GM19463 (cell line): Measurements from ENCODE around the gene F7.

ENCODE experiments used
- ATAC-seq: cut with Tn5 transposase; IDR thresholded peaks from one replicate; pipeline ENCODE4 v1.9.1; 2021; ENCODE audit warnings: mild to moderate bottlenecking, moderate library complexity; ENCODE audit not compliant: unreplicated experiment

The F7 gene

DNA sequence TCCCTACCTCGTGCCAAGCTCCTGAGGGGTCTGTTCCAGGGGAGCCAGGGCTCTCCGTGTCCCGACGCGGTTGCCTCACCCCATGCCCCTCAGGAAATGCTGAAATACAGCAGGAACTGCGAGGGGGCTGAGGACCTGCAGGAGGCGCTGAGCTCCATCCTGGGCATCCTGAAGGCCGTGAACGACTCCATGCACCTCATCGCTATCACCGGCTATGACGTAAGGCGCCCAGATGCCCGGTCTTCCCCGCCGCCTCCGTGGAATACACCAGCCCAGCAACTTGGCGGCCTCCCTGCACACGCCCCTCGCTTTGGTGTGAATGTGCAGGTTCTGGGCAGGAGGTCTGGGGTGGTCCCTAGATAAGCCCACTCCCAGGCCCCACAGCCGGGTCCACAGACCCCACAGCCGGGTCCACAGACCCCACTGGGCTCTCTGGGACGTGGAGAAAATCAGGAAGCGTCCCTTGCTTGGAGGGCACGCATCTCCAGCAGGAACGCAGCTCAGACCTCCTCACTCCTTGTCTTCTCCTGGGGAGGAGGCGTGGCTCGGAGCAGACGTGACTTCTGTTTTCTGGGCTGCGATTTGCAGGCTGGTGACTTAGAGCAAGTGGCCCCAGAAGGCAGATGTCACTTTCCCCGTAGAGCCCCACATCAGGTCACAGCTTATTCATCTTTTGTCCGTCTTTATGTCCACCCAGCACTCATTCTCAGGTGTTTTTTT lies 19.4 kb upstream of the F7 start:
- ATAC-seq, result no peak

DNA sequence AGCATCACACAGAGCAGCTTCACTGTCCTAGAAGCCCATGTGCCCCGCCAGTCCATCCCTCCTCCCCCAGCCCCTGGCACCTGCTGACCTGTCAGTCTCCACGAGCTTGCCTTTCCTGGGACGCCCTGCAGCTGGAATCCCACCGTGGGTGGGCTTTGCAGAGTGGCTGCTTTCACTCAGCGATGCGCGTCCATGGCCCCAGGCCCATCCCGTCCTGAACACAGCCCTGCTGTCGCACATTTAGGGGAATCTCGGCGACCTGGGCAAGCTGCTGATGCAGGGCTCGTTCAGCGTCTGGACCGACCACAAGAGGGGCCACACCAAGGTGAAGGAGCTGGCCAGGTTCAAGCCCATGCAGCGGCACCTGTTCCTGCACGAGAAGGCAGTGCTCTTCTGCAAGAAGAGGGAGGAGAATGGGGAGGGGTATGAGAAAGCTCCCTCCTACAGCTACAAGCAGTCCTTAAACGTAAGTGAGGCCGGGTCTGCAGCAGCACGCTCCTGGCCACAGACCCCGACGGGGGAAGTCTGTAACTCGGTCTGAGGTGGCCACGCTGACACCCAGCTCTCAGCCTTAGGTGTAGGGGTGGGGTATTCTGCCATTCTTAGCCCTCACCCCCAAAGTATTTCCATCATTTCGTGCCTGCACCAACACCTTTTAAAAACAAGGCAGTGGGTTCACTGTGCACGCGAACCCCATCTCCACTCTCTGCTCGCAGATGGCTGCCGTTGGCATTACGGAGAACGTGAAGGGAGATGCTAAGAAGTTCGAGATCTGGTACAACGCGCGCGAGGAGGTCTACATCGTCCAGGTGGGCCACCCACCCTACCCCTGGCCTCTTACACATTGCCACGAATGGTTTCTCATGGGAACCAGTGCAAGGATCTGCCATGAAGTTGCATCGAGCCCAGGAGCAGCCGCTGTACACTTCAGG lies 18.3 kb upstream of the F7 start:
- ATAC-seq, result no peak

DNA sequence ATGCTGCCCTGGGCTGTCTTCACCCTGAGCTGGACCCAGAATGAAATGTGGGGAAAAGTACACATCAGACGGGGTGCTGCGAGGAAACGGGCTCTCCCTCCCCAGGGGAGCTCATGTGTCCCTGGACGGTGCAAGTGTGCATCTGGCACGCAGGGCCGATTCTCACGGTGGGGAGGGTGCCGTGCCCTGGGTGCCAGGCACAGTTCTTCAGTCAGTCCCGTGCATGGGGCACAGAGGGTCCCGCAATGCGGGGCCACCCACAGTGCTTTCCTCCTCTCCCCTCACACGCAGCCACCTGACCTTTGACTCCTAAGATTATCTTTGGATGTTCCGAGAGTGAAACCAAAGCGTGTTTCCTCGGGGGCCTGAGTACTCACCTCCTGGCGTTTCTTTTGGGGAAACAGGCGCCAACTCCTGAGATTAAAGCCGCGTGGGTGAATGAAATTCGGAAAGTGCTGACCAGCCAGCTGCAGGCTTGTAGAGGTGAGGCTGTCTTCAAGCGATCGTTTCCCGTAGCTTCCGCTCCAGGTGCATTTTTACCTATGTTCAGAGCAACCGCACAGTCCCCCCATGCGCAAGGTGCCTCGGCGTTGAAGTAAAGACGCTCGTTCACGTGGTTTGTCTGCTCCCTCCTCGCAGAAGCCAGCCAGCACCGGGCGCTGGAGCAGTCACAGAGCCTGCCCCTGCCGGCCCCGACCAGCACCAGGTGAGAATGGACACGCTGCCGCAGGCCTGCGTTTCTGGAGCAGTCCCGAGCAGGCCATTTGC lies 17.5 kb upstream of the F7 start:
- no peak for ATAC-seq

DNA sequence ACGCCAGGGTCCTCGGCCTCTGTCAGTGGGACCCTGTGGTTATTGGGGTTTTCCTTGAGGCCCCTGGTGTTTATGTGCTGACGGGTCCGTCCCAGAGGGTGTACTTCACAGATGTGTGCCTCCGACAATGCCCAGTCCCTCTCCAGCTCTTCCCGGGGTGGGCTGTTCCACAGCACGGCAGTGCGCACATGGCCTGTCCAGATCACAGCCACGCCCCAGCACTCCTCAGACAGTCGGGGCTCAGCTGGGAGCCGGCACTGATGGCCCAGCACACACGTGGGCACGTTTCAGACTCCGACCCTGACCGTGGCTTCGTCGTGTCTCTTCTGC lies 16.9 kb upstream of the F7 start:
- no peak for ATAC-seq

DNA sequence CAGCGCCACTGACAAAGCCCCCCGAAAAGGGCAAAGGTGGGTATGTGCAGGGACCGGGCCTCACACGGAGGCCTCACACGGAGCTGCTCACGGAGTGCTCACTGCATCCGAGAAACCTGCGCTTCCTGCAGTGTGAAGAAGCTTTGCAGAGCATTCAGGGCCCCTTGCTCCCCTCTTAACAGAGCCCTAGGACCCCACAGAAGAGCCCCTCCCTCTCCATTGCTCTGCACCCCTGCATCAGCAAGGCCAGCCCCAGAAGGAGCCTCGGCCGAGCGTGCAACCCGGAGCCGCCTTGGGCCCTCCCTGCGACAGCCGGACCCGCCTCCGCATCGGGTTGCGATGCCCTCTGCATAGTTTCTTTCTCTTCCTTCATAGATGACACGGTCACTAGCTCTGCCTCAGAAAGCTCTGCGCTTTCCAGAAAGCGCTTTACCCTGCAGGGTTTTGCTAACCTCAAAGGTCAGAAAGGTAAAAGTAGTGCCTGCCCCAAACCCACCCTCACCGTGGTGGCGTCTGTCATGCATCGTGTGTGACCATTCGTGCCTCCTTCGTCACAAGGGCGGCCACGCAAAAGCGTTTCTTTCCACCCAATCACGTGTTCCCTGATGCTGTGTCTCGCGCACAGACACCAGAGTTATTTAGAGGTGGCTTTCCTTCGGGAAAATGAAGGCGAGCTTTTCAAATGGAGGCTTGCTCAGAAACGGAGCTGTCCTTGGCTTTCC lies 15.7 kb upstream of the F7 start:
- no peak for ATAC-seq

DNA sequence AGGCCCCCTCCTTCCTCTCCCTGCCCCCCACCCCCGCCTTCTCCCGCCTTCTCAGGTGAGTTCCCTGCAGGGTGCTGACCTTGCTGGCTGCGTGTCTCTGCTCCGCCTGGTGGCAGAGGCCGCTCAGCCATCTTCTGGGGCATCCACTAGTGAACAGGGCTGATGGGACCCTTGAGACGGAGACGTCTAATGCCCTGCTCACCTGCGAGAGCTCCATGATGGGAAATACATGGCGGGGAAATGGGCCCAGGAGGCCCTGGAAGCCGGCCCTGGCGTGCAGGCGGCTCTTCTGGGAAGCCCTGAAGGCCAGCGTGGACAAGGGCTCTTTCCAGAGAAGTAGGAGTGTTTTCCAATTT lies 15.2 kb upstream of the F7 start:
- ATAC-seq, result no peak

DNA sequence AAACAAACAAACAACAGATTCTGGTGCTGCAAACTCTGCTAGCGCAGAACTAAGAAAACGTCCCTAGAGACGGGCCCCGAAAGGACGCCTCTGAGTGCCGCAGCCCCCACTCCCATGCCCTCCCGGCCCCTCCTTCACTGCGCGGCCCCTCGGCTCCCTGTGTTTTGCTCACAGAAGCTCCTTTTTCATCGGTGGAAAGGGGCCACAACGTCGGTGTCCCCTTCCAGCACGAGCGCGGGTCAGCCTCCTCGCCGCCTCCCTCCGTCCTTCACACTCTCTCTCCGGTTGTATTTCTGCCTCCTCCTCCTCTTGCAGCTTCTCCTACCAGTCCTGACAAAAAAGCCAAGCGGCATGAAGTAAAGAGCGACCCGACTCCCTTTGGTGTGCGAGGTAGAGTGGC lies 14.8 kb upstream of the F7 start:
- ATAC-seq, result no peak

DNA sequence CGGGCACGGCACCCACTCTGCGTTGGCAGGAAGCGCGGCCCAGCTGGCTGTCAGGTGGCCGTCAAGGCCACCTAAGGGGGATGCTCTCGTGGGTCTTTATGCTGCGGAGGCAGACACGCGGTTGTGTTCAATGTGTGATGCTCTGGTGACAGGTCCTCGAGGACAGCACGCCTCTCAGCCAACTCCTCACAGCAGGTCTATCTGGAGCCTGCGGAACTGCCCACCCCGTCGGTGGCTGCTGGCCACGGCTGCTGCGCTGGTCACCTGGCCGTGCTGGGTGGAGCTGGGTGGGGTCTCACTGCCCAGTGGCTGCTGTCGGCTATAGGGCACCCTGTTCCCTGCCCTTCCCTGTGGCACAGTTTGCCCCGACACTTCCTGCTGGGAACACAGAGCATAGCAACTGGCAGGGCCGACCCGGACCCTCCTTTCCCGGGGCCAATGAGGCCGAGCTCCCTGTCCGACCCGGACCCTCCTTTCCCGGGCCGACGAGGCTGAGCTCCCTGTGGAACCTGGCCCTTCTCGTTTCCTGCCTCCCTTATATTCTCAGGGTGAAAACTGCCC lies 14.3 kb upstream of the F7 start:
- ATAC-seq, result no peak

DNA sequence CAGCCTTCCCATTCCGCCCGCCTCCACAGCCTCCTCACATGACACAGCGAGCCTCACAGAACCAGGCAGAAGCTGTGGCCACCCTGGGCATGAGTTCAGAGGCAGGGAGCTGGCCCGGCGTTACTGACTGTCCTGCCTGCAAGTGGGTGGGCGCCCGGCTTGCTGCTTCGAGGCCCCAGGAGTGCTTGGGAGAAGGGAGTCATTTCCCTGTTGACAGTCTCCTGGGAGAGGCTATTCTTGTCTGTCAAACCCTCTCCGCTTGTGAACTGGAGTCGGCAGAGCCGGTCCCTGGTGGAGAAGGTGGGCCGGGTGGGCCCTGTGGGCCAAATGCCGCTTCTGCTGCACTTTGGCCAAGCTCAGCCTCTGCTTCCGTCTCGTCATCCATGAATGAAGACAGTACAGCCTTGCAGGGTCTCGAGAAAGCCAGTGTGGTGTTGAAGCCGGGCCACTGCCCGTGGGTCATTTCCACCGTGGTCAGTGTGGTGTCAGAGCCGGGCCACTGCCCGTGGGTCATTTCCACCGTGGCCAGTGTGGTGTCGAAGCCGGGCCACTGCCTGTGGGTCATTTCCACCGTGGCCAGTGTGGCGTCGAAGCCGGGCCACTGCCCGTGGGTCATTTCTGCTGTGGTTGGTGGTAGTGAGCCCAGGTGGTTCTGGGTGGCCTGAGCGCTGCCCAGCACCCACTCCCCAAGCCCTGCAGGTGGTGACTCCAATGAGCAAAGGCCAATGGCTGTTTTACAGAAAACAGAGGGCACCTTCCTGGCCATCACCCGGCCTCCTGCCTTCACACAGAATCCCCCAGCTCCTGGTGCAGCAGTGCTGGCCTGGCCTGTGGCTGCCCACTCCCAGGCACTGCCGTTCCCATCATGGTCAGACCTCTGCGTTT lies 13.5 kb upstream of the F7 start:
- no peak for ATAC-seq

DNA sequence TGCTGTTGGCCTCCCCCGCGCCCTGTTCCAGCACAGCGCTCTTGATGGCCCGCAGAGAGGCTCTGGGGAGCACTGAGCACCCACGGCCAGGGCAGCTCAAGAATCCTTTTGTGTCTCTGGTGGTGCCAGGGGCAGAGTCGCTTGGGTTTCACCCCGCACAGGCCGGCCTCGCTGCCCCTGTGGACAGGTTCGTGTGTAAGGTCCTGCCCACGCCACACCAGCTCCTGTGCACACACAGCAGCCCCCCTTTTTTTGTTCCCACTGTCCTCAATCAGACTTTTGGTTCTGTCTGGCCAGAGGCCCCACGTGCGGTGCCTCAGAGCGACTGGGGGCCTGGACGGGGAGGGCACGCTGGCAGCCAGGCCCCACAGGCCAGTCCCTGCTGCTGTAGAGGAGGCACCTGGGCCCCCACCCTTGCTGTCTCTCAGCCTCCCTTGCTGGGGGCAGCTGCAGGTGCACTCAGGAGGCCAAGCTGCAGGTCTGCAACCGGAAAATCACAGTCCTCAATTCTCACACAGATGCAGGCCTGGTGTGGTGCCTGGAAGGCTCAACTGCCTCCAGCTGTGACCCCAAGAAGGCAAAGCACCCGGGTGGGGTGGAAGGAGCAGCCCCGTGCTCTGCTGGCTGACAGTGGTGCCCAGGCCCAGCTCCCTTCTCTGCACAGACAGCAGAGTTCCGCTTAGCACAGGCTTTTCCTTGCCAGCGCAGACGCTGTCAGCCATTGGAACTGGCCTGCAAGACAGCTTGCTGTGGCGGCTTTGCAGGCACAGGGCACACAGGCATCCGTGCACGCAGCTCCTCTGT lies 12.6 kb upstream of the F7 start:
- no peak for ATAC-seq

DNA sequence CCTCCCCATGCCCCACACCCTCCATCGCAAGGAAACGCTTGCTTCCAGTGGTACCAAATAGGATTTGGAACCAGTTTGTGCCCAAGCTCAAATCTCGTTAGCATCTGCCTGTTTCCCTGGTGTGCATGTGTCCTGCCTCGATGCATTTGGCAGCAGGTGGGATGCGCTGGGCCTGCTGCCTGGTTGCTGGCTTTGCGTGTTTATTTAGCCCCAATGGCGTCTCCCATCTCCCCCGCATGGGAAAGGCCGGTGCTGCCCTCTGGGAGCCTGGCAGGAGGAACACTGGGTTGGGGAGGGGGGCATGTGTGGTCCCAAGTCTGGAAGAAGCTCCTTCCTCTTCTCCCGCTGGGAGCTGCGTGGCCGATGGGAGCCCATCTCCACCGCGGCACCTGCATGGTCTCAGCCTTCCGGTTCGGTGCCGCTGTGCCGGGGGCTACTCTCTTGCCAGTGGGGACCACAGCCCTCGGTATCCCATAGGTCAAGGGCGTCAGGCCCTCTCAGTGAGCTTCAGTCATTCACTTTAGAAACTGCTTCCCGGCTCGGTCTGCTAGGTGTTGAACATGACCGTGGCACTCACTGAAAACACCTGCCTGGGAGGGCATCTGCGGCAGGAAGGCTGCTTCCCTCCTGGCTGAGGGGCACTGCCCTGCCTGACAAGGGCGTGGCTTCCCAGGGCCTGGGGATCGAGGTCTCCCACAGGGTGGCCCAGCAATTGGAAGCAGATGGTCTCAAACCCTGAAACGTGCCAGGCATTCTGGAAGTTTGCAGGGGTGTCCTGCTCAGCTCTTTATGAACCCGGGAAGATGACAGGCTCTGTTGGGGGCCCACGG lies 11.8 kb upstream of the F7 start:
- no peak for ATAC-seq

DNA sequence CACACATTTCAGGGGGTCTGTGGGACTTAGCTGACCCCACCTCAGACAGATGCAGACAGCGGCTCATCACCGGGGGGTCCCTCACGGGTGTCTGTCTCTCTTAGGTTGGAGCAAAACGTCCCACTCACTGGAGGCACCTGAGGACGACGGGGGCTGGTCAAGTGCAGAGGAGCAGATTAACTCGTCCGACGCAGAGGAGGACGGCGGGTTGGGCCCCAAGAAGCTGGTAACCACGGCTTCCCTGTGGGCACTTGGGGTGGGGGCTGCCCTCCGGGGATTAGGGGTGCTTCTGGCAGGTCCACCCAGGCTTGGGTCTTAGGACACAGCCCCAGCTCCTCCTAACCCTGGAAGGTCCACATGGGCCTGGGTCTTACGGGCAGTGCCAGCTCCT lies 11.2 kb upstream of the F7 start:
- no peak for ATAC-seq

DNA sequence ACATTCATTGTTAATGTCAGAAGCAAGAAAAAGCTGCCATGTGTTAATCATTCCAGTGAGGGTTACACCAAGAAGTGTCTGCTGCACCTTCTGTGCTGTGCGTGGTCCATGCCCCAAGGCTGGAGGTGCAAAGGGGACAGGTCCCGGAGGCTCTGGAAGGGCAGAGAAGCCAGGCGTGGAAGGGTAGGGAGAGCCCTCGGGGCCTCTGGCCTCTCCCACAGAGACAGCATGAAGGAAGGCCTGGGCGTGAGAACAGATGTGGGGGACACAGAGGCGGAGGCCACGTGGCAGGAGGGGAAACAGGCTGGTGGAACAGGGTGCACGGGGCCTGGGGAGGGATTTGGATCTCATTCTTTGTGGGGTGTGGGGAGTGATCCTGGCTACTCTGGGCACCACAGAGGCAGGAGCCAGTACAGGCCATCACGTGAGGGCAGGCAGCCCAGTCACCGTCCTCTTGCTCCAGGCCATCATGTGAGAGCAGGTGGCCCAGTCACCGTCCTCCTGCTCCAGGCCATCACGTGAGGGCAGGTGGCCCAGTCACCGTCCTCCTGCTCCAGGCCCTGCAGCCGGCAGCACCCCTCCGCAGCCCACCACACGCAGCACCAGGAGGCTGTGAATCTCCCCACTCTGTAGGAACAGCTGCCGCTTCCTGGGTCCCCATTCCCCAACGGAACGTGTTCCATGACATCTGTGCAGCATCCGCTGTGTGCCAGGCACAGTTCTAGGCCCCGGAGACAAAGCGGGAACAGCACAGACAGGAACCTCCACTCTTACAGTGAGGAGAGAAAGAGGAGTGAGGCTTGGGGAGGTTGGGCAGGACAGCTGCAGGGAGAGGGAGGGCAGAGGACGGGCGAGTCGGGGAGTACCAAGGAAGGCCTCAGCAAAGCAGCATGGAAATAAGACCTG lies 10.2 kb upstream of the F7 start:
- no peak for ATAC-seq

DNA sequence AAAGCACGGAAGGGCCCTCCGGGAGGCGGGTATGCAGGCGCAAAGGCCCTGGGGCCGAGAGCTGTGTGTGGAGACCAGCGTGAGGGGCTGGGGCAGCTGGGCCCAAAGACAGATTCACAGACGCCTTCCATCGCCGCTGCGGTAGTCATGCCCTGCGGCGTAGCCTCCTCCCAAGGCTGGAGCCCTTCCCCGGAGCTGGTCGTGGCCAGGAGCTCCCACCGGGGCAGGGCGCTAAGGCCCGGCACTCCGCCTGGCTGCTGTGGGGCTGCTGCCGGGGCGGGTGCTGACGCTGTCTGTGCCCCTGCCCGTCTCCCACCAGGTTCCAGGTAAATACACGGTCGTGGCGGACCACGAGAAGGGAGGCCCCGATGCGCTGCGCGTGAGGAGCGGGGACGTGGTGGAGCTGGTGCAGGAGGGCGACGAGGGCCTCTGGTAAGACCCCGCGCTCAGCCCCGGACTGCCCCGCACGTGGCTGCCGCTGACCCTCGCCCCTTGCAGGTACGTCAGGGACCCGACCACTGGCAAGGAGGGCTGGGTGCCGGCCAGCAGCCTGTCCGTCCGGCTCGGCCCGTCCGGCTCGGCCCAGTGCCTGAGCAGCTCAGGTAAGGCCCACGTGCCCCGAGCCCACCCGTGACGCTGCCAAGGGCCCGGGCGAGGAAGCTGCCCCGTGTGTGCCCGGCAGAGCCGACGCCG lies 9.4 kb upstream of the F7 start:
- no peak for ATAC-seq

DNA sequence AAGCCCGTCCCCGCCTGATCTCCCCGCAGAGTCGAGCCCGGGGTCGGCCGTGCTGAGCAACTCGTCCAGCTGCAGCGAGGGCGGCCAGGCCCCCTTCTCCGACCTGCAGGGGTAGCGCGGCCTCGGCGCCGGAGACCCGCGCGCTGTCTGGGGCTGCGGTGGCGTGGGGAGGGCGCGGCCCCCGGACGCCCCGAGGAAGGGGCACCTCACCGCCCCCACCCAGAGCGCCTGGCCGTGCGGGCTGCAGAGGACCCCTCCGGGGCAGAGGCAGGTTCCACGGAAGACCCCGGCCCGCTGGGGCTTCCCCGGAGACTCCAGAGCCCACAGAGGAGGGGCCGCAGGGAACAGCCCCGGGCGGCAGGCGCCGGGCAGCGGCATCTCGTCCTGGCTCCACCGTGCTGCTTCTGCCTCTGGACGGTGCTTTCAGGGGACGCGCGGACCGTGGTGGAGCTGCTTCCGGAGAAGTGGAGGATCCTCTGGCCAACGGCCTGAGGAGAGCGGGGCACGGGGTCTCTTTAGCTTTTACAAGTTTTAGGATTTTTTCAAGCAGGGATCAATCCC lies 8.8 kb upstream of the F7 start:
- ATAC-seq, result no peak

DNA sequence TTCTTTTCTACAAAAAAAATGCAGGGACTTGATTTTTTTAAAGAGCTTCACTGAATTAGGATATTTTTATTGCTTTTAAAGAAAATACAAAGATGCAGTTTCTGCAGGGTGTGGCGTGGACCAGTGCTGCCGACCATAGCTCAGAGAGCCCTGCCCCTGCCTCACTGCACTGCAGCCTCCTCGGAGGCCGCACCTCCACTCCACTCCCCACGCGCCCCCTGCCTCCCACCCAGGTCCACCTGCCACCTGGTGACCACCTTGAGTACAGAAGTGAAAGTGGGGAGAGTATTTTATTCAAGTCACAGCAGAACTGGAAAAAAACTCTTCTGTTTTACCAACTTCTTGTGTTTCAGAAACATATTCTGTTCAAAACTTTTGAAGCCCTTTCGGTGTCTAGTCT lies 7.9 kb upstream of the F7 start:
- no peak for ATAC-seq
